Vagina (tissue), 2 donors: ENCODE measurements around the gene PREB.

Experiments
- CTCF ChIP-seq, 3 experiments: fragments of 450-650 bp in 2 of 3; fragments of 200-600 bp in 1 of 3; sonication (generic) in 1 of 3; IDR thresholded peaks; one replicate each; pipeline ENCODE4 v1.5.1; 2017 to 2019; ENCODE audit warnings: antibody characterized with exemption in 3 of 3, mild to moderate bottlenecking in 2 of 3, moderate library complexity in 2 of 3
- POLR2A ChIP-seq, 2 donors: fragments of 450-650 bp; IDR thresholded peaks; one replicate each; pipeline ENCODE4 v1.6.1; 2017; ENCODE audit warnings: antibody characterized with exemption in 2 of 2, mild to moderate bottlenecking in 2 of 2, moderate library complexity in 2 of 2
- POLR2AphosphoS5 ChIP-seq, 2 donors: sonication (generic); formaldehyde crosslinking; IDR thresholded peaks; one replicate each; pipeline ENCODE4 v1.9.0; 2017; ENCODE audit warnings: antibody characterized with exemption in 2 of 2, mild to moderate bottlenecking in 2 of 2, low read depth in 1 of 2; ENCODE audit not compliant: insufficient read depth in 1 of 2

DNA sequence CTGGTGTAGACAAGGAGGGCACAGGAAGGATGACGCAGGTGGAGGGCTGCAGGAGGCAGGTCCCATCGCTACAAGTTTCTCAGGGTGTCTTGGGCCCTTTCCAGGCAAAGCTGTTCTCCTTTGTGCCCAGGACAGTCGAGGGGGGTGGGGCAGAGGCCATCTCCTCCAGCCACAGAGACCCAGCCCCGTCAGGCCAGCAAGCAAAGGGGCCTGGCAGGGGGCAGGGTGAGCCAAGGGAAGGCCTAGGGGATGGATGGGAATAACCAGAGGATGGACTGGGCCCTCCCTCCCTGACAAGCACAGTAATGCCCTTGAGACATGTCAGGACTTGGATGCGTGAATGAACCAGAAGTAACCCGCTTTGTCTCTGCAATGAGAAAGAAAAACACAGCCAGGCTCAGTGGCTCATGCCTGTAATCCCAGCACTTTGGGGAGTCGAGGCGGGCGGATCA, 20.7 kb upstream of the PREB start:
- TF ChIP-seq CTCF (IDR thresholded peaks at IDR 0.05) (no peak), POLR2A (IDR thresholded peaks at IDR 0.05) (no peak), POLR2AphosphoS5 (IDR thresholded peaks at IDR 0.05; ENCODE audit: insufficient read depth in 1 of 2, low read depth in 1 of 2) (no peak)
